GM19468 (cell line): Measurements from ENCODE around the gene BMP4.

Experiments
- ATAC-seq: cut with Tn5 transposase; IDR thresholded peaks from one replicate; pipeline ENCODE4 v1.9.1; 2021; ENCODE audit warnings: mild to moderate bottlenecking, moderate library complexity, moderate number of reproducible peaks; ENCODE audit not compliant: unreplicated experiment; ENCODE audit errors: extremely low read depth

The BMP4 gene

DNA sequence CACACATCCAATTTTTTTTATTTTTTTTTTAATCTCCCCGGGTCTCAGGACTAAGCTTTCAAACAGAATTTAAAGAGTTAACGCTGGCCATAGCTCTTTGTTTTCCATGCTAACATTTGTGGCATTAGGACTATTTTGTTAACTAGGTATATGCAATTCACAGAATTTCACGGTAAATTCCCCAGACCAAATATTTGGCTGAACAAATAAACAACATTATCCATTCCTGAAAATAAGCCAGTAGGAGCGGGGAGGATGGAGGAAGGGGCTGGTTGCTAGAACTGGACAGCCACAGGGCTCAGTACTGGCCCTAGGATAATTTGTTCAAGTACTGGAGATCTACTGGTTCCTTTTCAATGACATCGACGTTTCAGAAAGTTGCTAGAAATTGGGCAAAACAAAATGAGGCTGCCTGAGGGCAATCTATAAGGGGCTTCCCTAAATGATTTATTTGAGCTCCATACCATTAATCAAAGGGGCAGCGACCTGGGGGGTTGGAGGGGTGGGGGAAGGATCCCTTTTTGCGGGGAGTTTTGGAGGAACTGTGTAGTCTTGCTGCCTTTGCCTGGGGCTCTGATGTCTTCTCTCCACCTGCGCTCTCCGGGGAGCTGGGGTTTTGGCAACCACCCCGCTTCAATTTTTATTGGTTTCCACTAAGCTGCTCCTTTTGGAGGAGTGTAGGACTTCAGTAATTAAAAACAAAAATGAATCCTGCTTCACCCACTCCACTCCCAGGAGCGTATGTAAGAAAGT is 9.0 kb downstream of the BMP4 start:
- no peak for ATAC-seq

DNA sequence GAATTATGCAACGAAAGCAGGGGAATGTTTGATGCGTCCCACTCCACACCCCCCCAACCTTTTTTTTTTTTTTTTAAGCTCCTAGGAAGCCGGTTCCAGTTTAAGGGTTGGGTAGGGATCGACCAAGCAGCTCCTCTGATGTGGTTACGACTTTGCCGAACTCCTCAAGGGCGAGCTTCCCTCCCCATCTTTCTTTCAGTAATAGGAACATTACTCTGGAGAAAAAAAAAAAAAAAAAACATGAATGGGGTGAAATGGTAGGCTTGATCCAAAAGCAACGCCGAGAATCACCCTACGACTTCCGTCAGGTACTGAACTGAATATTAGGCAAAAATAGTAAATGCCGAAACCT is 9.6 kb downstream of the BMP4 start:
- no peak for ATAC-seq

- ATAC-seq = no peak
Observed at GRCh38 chr14:53946404-53947093, 10.1 kb downstream of the BMP4 start.

GRCh38 chr14:53946071-53946403 is 10.6 kb downstream of the BMP4 start:
- no peak for ATAC-seq

- ATAC-seq = no peak
Observed at GRCh38 chr14:53943751-53944083, 12.9 kb downstream of the BMP4 start.

- ATAC-seq = no peak
Observed at GRCh38 chr14:53942970-53943750, 13.5 kb downstream of the BMP4 start.

DNA sequence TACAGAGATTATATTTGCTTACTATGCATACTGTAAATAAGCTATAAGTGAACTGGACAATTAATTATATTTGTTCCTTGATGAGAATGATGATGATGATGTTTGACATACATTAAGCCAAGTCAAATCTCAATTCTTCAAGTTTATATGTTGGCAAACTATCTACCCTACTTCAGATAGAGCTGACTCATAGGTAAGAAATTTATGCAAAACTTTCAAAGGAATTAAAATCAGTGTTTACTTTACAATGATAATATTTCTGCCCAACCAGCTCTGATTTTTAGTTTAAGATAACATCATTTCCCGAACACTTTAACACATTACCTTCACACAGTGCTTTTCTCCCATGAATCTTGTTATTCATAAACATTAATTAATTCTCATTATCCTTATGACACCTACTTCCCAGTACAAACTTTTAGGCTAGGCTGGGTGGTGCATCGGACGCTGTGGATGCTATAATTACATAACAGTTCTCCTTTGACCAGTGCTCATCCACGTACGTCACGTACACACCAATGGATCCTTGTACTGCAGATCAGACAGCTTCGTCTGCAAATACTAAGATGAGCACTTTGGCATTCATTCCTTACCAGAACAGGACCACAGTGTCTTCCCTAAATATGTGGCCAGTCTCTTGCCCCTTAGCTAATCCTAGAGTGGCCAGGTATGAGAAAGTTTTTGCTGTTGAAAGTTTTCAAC is 18.3 kb downstream of the BMP4 start:
- no peak for ATAC-seq

GRCh38 chr14:53934778-53935414 is 21.7 kb downstream of the BMP4 start:
- ATAC-seq = no peak

DNA sequence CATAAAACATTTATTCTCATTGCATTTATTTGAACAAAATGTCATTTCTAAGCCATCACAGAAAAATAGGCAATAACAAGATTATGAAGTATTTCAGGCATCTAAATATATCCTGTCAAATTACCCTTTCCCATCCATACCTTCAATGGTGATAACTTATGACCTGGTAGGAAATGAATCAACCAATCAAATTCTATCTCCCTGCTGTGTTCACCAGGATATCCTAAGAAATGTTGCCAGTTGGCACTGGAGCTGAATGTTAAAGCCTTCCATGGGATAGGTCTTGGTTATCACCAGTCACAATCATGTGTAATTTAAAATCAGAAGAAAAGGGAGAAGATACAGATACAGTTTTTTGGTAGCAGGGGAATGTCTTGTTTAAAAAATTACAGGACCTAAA is 23.7 kb downstream of the BMP4 start:
- no peak for ATAC-seq

DNA sequence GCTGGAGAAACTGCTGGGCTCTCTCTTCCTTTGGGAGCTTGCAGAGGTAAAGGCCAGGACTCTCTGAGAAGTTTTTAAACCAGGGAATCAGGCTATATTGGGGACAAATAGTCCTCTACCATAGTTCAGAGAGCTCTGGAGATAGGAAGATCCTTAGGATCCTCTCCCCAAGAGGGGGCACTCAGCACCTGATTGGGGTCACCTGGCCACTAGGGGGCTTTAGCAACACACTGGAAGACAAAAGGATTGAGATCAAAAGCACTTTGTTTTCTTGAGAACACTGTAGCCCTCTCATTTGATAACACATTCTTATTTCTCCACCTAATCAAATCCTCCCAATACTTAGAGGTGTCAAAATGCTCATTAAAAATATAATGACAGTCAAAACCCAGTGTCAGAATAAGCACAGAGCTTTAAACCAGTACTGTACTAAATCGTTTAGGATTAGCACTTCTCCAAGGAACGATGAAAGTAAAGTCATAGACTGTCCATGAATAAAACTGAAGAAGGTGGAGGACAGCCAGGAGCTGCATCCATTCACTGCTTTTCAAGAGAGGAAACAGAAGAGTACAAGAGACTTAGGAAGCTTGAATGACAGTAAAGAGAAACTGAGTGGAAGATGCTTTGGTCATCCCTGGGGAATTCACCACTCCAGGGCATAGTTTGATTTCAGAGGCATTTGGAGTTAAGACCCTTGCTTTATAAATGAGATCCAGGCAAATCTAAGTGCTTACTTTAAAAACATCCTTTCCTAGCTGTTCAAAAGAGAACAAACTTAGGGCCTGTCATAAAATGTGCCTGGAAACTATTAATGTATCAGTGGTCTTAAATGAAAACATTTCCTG is 26.5 kb downstream of the BMP4 start:
- no peak for ATAC-seq

DNA sequence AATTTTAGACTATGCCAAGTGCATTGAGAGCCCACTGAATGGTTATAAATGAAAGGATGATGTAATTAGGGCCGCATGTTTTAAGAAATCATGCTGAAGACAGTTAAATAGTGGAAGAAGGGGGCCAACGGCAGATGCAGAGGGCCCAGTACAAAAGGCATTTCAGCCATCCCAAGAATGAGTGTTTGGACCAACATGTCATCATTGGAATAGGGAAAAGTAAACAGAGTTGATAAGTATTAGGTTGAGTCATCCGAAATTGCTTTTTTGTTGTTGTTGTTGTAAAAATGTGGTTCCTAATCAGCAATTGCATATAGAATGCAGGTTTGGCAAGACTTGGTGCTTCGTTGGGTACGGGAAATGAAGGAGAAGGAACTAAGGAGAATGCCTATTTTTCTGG is 29.5 kb downstream of the BMP4 start:
- ATAC-seq = no peak

- ATAC-seq = no peak
Observed at GRCh38 chr14:53925201-53925766, 31.3 kb downstream of the BMP4 start.

- no peak for ATAC-seq
Observed at GRCh38 chr14:53924753-53925152, 31.9 kb downstream of the BMP4 start.

DNA sequence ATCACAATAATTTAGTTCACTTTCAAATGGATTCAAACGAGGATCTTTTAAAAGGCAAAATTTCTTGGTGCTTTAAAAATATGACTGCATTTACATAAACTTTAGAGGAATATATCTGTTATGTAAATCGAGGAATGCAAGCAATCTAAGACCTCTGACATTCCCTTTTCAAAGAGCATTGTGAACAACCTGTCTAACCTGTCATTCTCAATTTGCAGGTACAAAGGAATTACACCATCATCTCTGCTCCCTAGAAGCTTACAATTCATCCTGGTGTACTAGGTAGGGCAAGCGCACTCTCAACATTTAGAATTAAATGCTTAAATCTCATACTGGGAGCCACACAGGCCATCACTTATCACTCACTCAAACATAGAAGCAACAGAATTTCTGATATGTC is 35.6 kb downstream of the BMP4 start:
- no peak for ATAC-seq

- no peak for ATAC-seq
Observed at GRCh38 chr14:53916239-53916638, 40.4 kb downstream of the BMP4 start.

DNA sequence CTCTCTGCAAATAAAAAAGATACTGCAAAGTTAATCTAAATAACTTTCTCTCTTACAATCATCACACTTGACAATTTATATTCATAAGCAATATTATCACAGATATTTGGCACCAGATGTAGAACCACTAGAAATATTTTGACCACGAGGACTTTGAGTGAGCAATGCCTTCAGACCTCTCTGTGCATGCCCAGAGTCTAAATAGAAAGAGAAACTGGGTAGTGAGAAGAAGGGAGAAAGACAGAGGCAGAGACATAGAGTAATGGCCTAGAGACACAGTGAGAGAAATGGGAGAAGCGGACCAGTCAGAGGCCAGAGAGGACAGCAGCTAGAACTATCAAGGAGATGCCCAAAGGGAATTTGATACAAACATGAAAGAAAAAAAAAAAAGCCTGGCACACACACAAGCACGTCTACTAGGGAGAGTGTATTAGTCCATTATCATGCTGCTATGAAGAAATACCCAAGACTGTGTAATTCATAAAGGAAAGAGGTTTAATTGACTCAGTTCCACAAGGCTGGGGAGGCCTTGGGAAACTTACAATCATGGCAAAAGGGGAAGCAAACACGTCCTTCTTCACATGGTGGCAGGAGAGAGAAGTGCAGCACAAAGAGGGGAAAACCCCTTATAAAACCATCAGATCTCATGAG is 41.1 kb downstream of the BMP4 start:
- ATAC-seq = no peak

- no peak for ATAC-seq
Observed at GRCh38 chr14:53912021-53912420, 44.6 kb downstream of the BMP4 start.

- no peak for ATAC-seq
Observed at GRCh38 chr14:53908416-53908815, 48.2 kb downstream of the BMP4 start.

DNA sequence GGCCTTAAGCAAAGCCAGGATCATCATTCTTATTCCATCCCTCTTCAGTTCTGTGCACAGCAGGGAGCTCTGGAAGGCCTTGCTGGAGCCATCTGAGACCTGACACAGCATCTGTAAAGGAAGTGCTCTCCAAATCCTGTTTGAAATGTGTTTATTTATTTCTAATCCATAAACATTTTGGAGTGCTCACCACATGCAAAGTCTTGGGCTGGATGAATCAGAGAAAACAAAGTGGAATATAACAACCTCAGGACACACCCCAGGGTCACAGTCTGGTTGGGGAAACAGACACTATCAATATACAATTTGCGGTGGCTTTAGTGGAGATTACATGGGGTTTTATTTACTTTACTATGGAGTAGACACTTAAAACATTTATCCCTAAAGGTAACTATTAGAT is 54.3 kb downstream of the BMP4 start:
- no peak for ATAC-seq
